Left lung (tissue), 10 donors: ENCODE results near the gene WDR47. TPM values are rescaled to one million over a fixed set of nuclear protein-coding genes. Genes with fewer than 3 reads are reported as not detected.
"Not testable (repeated sequence)": the region's sequence is repeated elsewhere in the genome, so short reads cannot be mapped to it uniquely, and the experiment has no call there.

Source experiments
- ATAC-seq: fragments of 200-7000 bp; cut with Tn5 transposase; one replicate; pipeline ENCODE4 v1.9.1; 2020; ENCODE audit warnings: moderate library complexity
- DNase-seq, 4 donors: peaks; one replicate each; pipeline ENCODE4 v3.0.0-alpha.2; 2013 to 2020
- H3K27ac ChIP-seq, 2 donors: fragments of 200-600 bp; sonication (generic) in 1 of 2; one replicate each; pipeline versions ENCODE4 v1.5.0 to v1.8.0; 2020 to 2021
- H3K27me3 ChIP-seq, 2 donors: fragments of 200-600 bp; sonication (generic) in 1 of 2; one replicate each; pipeline versions ENCODE4 v1.5.0 to v1.8.0; 2020 to 2021
- H3K36me3 ChIP-seq, 2 donors: fragments of 200-600 bp; sonication (generic) in 1 of 2; one replicate each; pipeline versions ENCODE4 v1.5.0 to v1.8.0; 2020 to 2021
- H3K4me1 ChIP-seq, 2 donors: fragments of 200-600 bp; one replicate each; pipeline ENCODE4 v1.8.0; 2021
- H3K4me3 ChIP-seq, 2 donors: fragments of 200-600 bp; sonication (generic) in 1 of 2; one replicate each; pipeline versions ENCODE4 v1.5.0 to v1.8.0; 2020 to 2021; ENCODE audit warnings: mild to moderate bottlenecking in 1 of 2
- H3K9me3 ChIP-seq, 2 donors: fragments of 200-600 bp; sonication (generic) in 1 of 2; one replicate each; pipeline versions ENCODE4 v1.5.0 to v1.8.0; 2020 to 2021
- CTCF ChIP-seq, 2 donors: fragments of 200-600 bp; sonication (generic) in 1 of 2; IDR thresholded peaks; one replicate each; pipeline versions ENCODE4 v1.5.0 to v1.8.0; 2021; ENCODE audit warnings: antibody characterized with exemption in 2 of 2
- intact Hi-C, 2 donors: fragments of 100-400 bp; cut with DNase I; formaldehyde crosslinking; loops; one replicate each; pipeline versions ENCODE4 v1.11.2 to v1.14.2; 2022
- polyA plus RNA-seq, 6 donors: library from polyadenylated mRNA; unstranded; fragments of 120-200 nt; gene quantifications; one replicate each; pipeline ENCODE4 v1.2.1, GENCODE V29; 2013; ENCODE audit not compliant: insufficient read length in 6 of 6
- total RNA-seq, 2 donors: library from RNA; stranded (reverse); fragmentation: NEBNext Ultra II Directional; extraction: Animal tissue kit (Norgen Biotek cat#: 25700); gene quantifications; one replicate each; pipeline ENCODE4 v1.2.1, GENCODE V29; 2021
- donor health status: DM: no; HTN: yes; CAD: no.
- donor health status: DM: no; HTN: no; CAD: no.

The WDR47 gene
- total and polyA plus RNA-seq, 8 donors, result 14.1 to 18.5 (median 15.4) TPM

- Histone ChIP-seq H3K4me3 (no peak overlapping the region), H3K36me3 (no peaks in the 10 kb centered on the region), H3K27me3 (no peaks in the 10 kb centered on the region), H3K9me3 (no peaks in the 10 kb centered on the region), H3K27ac (no peak overlapping the region), H3K4me1 (peaks cover 1 to 9% of the 10 kb centered on the region in 2 donors)
- intact Hi-C loops, result no loop called here
- no peak for TF ChIP-seq CTCF (IDR thresholded peaks at IDR 0.05)
- no peak for DNase-seq
- ATAC-seq, result no peak
Measured at GRCh38 chr1:109045595-109045994, 3.7 kb upstream of the WDR47 start.

DNA sequence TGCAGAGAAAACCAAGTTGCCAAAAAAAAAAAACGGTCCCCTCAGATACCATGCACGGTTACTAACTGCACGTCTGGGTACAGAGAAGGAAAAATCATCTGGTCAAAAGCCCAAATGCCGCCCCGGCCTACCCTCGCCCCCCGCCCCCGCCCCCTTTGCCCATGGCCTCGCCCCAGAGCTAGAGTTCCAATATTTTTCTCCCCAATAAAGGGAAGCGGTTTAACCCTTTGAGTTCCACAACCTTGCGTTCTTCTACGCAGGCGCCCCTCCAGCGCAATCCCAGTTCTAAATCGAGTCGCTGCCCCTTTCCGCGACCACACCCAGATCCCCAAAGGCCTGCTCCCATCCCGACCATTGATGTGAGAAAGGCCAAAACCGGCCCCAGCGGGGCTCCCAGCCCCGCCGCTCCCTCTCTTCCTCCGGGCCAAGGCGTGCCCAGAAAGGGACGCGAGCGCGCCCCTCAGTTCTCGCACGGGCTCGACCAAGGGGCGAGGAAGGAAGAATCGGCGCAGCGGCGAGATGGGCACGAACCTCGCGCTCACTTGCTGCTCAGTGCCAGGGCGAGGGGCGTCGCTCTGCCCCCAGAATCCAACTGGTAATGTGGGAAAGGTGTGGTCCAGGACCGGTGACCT, 797 bp downstream of the WDR47 start:
- ATAC-seq (peak; percentile 42), DNase-seq (peak; percentile 15 to 87 (median 32))

GRCh38 chr1:109040627-109040988, 1.3 kb downstream of the WDR47 start:
- no peak for DNase-seq
- intact Hi-C loops, result no loop called here
- Histone ChIP-seq H3K4me3 (peak overlapping the region; percentile 70 to 78), H3K27me3 (no peaks in the 10 kb centered on the region), H3K9me3 (no peaks in the 10 kb centered on the region), H3K4me1 (peaks cover 7 to 16% of the 10 kb centered on the region in 2 donors), H3K36me3 (no peaks in the 10 kb centered on the region), H3K27ac (peak overlapping the region in 1 of 2 donors; percentile 68)
- ATAC-seq, result no peak
- no peak for TF ChIP-seq CTCF (IDR thresholded peaks at IDR 0.05)

More for the DNA sequence above, 797 bp downstream of the WDR47 start:
- Histone ChIP-seq H3K4me1 (peaks cover 7 to 16% of the 10 kb centered on the region in 2 donors), H3K4me3 (peak overlapping the region; percentile 70 to 78), H3K36me3 (no peaks in the 10 kb centered on the region), H3K27me3 (no peaks in the 10 kb centered on the region), H3K9me3 (no peaks in the 10 kb centered on the region), H3K27ac (peak overlapping the region; percentile 68 to 88)
- TF ChIP-seq CTCF (IDR thresholded peaks at IDR 0.05), result no peak
- intact Hi-C loops, result no loop called here

DNA sequence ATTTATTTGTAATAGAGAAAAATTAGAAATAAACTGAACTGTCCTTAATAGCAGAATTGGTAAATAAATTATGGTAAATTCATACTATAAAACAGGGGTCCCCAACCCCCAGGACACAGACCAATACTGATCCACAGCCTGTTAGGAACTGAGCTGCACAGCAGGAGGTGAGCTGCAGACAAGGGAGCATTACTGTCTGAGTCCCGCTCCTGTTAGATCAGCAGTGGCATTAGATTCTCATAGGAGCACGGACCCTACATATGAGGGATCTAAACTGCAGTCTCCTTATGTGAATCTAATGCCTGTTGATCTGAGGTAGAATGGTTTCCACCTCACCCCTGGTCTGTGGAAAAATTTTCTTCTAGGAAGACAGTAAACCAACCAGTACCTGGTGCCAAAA, 7.5 kb downstream of the WDR47 start:
- Histone ChIP-seq H3K27me3 (no peaks in the 10 kb centered on the region), H3K27ac (no peak overlapping the region), H3K9me3 (no peaks in the 10 kb centered on the region), H3K4me3 (no peak overlapping the region), H3K4me1 (no peaks in the 10 kb centered on the region), H3K36me3 (no peaks in the 10 kb centered on the region)
- TF ChIP-seq CTCF (IDR thresholded peaks at IDR 0.05), result no peak
- ATAC-seq (no peak), DNase-seq (no peak)
- intact Hi-C loops, result no loop called here

DNA sequence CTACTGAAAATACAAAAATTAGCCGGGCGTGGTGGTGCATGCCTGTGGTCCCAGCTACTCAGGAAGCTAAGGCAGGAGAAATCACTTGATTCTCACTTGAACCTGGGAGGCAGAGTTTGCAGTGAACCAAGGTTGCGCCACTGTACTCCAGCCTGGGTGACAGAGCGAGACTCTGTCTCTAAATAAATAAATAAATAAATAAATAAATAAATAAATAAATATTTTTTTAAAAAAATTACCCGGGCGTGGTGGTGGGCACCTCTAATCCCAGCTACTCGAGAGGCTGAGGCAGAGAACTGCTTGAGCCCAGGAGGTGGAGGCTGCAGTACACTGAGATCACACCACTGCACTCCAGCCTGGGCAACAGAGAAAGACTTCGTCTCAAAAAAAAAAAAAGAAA, 12.4 kb downstream of the WDR47 start:
- H3K27ac ChIP-seq, H3K4me1 ChIP-seq, intact Hi-C loops, H3K27me3 ChIP-seq, H3K9me3 ChIP-seq, ATAC-seq, H3K4me3 ChIP-seq, DNase-seq, H3K36me3 ChIP-seq: not testable (repeated sequence)

GRCh38 chr1:109027841-109028240, 14.1 kb downstream of the WDR47 start:
- intact Hi-C loops, result no loop called here
- ATAC-seq (no peak), DNase-seq (no peak)
- no peak overlapping the region for H3K4me3 ChIP-seq
- H3K9me3 ChIP-seq, result no peaks in the 10 kb centered on the region
- no peaks in the 10 kb centered on the region for H3K4me1 ChIP-seq
- H3K36me3 ChIP-seq, result peaks cover 0 to 5% of the 10 kb centered on the region in 2 donors
- H3K27ac ChIP-seq, result no peak overlapping the region
- no peak for TF ChIP-seq CTCF (IDR thresholded peaks at IDR 0.05)
- H3K27me3 ChIP-seq, result no peaks in the 10 kb centered on the region
